K562 (cell line): ENCODE measurements around the gene GNB5. TPM values are rescaled to one million over a fixed set of nuclear protein-coding genes. Genes with fewer than 3 reads are reported as not detected.

Experiments used
- CHCHD3 ChIP-seq: fragments of 250-450 bp; sonication (Bioruptor Pico); IDR thresholded peaks from 2 replicates; pipeline ENCODE4 v2.1.2; 2022; ENCODE audit warnings: mild to moderate bottlenecking
- CREB1 ChIP-seq, 2 experiments: sonication (generic) in 1 of 2; formaldehyde crosslinking in 1 of 2; IDR thresholded peaks; 2 replicates each; pipeline versions ENCODE4 v1.6.1 to v1.8.0; 2012 to 2022; ENCODE audit warnings: inconsistent platforms in 1 of 2, mild to moderate bottlenecking in 1 of 2, missing genetic modification reagents in 1 of 2, moderate library complexity in 1 of 2
- CREB3 ChIP-seq: fragments of 450-650 bp; conservative IDR thresholded peaks from 2 replicates; pipeline ENCODE4 v1.6.1; 2016; ENCODE audit warnings: missing genetic modification characterization, low read depth, mild to moderate bottlenecking, missing compliant biosample characterization, moderate library complexity
- FOXJ2 ChIP-seq: fragments of 200-800 bp; sonication (Bioruptor generic); IDR thresholded peaks from 2 replicates; pipeline ENCODE4 v1.6.1; 2016; ENCODE audit warnings: missing genetic modification characterization, missing compliant biosample characterization
- HLTF ChIP-seq: fragments of 450-650 bp; IDR thresholded peaks from 2 replicates; pipeline ENCODE4 v1.6.1; 2016
- HMBOX1 ChIP-seq: sonication (generic); IDR thresholded peaks from 2 replicates; pipeline ENCODE4 v1.6.1; 2016
- HMG20A ChIP-seq: fragments of 450-650 bp; formaldehyde crosslinking; conservative IDR thresholded peaks from 2 replicates; pipeline ENCODE4 v1.4.0; 2020; ENCODE audit warnings: mild to moderate bottlenecking, mixed read lengths
- IFI16 ChIP-seq: fragments of 250-450 bp; sonication (Bioruptor Pico); IDR thresholded peaks from 2 replicates; pipeline ENCODE4 v2.1.2; 2022; ENCODE audit warnings: mild to moderate bottlenecking, inconsistent platforms
- ILF3 ChIP-seq: fragments of 450-650 bp; IDR thresholded peaks from 2 replicates; pipeline ENCODE4 v1.6.1; 2018; ENCODE audit warnings: antibody characterized with exemption, mild to moderate bottlenecking, moderate library complexity, borderline replicate concordance
- KDM1A ChIP-seq, 2 experiments: fragments of 450-650 bp; IDR thresholded peaks; 2 replicates each; pipeline ENCODE4 v1.6.1; 2016; ENCODE audit warnings: mild to moderate bottlenecking in 2 of 2
- MTA1 ChIP-seq: fragments of 450-650 bp; IDR thresholded peaks from 2 replicates; pipeline ENCODE4 v1.6.1; 2017; ENCODE audit warnings: borderline replicate concordance
- PATZ1 ChIP-seq: fragments of 250-450 bp; sonication (Bioruptor Pico); IDR thresholded peaks from 2 replicates; pipeline ENCODE4 v1.5.0; 2020; ENCODE audit warnings: mild to moderate bottlenecking, borderline replicate concordance
- PHB2 ChIP-seq: fragments of 450-650 bp; IDR thresholded peaks from 2 replicates; pipeline ENCODE4 v1.6.1; 2017; ENCODE audit warnings: low read depth
- SFPQ ChIP-seq: fragments of 200-400 bp; formaldehyde crosslinking; IDR thresholded peaks from 2 replicates; pipeline ENCODE4 v1.6.1; 2017; ENCODE audit warnings: mild to moderate bottlenecking, low read depth, low read length, moderate library complexity
- SIX5 ChIP-seq, 2 experiments: IDR thresholded peaks; 2 replicates each; pipeline ENCODE4 v1.6.1; 2011; ENCODE audit warnings: low read length in 2 of 2, borderline replicate concordance in 1 of 2, low read depth in 1 of 2, mild to moderate bottlenecking in 1 of 2, moderate library complexity in 1 of 2; ENCODE audit not compliant: insufficient read depth in 1 of 2
- SMARCC2 ChIP-seq: fragments of 450-650 bp; IDR thresholded peaks from 2 replicates; pipeline ENCODE4 v1.6.1; 2017; ENCODE audit warnings: antibody characterized with exemption, moderate library complexity, mild to moderate bottlenecking, low read depth
- ZNF143 ChIP-seq: sonication (generic); formaldehyde crosslinking; IDR thresholded peaks from 2 replicates; pipeline ENCODE4 v1.9.0; 2022; ENCODE audit warnings: mild to moderate bottlenecking, missing genetic modification reagents
- ZNF165 ChIP-seq: fragments of 250-450 bp; sonication (Bioruptor Pico); IDR thresholded peaks from 2 replicates; pipeline ENCODE4 v1.4.0; 2020; ENCODE audit warnings: borderline replicate concordance
- ZNF282 ChIP-seq: sonication (generic); formaldehyde crosslinking; IDR thresholded peaks from 2 replicates; pipeline ENCODE4 v1.8.1; 2023; ENCODE audit warnings: missing genetic modification reagents
- ZNF740 ChIP-seq, 3 experiments: fragments of 200-800 bp in 1 of 3; sonication (Bioruptor generic) in 1 of 3; sonication (generic) in 1 of 3; formaldehyde crosslinking in 1 of 3; IDR thresholded peaks; 2 replicates each; pipeline versions ENCODE4 v1.6.1 to v1.8.0; 2016 to 2022; ENCODE audit warnings: mild to moderate bottlenecking in 2 of 3, missing compliant biosample characterization in 2 of 3, missing genetic modification characterization in 2 of 3, missing genetic modification reagents in 1 of 3
- polyA plus RNA-seq, 8 experiments: library from polyadenylated mRNA; depleted of rRNA in 4 of 8; stranded (reverse) in 5 of 8; unstranded in 3 of 8; fragments of >200 nt; fragmentation: Nextera tagmentation in 2 of 8; fragmentation: Illumina TruSeq in 1 of 8; extraction: Ambion mirVana in 2 of 8; extraction: Trizol in 1 of 8; gene quantifications; 2 replicates each; pipeline versions ENCODE4 v1.2.1 to v1.2.3, GENCODE V29; 2011 to 2014; ENCODE audit warnings: inconsistent platforms in 1 of 8, missing spikeins in 1 of 8
- total RNA-seq, 7 experiments: library from RNA; depleted of rRNA in 6 of 7; stranded (reverse); fragments of >200 nt in 6 of 7; fragmentation: Illumina TruSeq in 2 of 7; extraction: Trizol in 2 of 7; gene quantifications; 2 replicates each; pipeline versions ENCODE4 v1.2.1 to v1.2.3, GENCODE V29; 2011 to 2021; ENCODE audit warnings: low replicate concordance in 1 of 7

The GNB5 gene
- total and polyA plus RNA-seq, 9 of the 15 experiments (the other 6 are each of a cell fraction or from before 2014, with no cell fraction given), result 0.11 to 2.1 (median 0.77) TPM

GRCh38 chr15:52137432-52138357 is 53.5 kb downstream of the GNB5 start (continued):
- TF ChIP-seq ZNF740 (CRISPR knock-in tag; IDR thresholded peaks at IDR 0.05) (no peak), ZNF740 (tag; IDR thresholded peaks at IDR 0.05) (no peak), SIX5 (IDR thresholded peaks at IDR 0.05; ENCODE audit: borderline replicate concordance in 1 of 2, insufficient read depth in 1 of 2, low read depth in 1 of 2, low read length in 2 of 2) (no peak), CREB3 (no peak), SFPQ (no peak), ILF3 (no peak), ZNF143 (CRISPR knock-in tag) (no peak), MTA1 (no peak), HLTF (no peak), SMARCC2 (peak; percentile 20; the same call in 1 of the 2 replicates), ZNF165 (CRISPR knock-in tag) (no peak), HMG20A (CRISPR knock-in tag) (no peak), ZNF282 (CRISPR knock-in tag) (no peak), IFI16 (CRISPR knock-in tag) (no peak), HMBOX1 (no peak), CREB1 (IDR thresholded peaks at IDR 0.05) (no peak), CREB1 (CRISPR knock-in tag; IDR thresholded peaks at IDR 0.05) (no peak), PATZ1 (no peak), FOXJ2 (tag) (no peak), KDM1A (IDR thresholded peaks at IDR 0.05) (no peak), CHCHD3 (CRISPR knock-in tag) (no peak), PHB2 (no peak)
